GM18508 (cell line): Measurements from ENCODE around the gene MICB.
"Not testable (repeated sequence)": the region's sequence is repeated elsewhere in the genome, so short reads cannot be mapped to it uniquely, and the experiment has no call there.

Experiments used
- ATAC-seq: cut with Tn5 transposase; IDR thresholded peaks from one replicate; pipeline ENCODE4 v1.9.1; 2021; ENCODE audit warnings: moderate number of reproducible peaks; ENCODE audit not compliant: insufficient read depth, unreplicated experiment

MICB gene

DNA sequence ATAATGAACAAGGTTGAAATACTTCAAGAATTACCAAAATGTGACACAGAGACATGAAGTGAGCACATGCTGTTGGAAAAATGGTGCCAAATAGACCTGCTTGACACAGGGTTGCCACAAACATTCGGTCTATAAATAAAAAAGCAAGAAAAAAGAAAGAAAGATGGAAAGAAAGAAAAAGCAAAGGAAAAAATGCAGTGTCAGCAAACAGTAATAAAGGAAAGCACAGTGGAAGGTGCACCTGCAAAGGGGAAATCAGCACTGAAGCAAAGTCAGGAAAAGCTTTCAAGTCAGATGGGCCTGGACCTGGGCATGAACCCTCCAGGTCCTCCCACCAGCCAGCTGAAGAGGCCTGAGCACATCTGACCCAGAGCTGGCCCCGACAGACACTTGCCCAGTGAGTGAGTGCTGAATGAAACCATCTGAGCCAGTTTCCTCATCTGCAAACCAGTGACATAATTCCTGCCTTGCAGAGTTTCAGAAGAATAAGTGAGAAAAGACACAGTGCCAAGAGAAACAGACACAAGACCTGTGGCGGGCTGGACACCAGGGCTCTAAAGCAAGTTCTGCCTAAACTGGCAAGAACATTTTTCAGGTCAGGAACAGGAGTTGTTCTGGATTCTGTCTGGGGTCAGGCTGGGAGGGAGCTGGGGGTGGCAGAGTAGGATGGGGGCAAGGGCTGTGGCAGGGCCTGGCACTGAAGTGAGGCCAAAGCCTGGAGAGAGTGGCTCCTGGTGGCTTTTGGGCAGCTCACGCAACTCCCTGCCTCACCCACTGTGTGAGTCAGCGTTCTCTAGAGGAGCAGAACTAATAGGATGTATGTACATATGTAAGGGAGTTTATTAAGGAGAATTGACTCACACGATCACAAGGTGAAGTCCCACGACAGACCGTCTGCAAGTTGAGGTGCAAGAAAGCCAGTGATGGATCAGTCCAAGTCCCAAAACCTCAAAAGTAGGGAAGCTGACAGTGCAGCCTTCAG is 23.9 kb upstream of the MICB start:
- ATAC-seq: no peak

DNA sequence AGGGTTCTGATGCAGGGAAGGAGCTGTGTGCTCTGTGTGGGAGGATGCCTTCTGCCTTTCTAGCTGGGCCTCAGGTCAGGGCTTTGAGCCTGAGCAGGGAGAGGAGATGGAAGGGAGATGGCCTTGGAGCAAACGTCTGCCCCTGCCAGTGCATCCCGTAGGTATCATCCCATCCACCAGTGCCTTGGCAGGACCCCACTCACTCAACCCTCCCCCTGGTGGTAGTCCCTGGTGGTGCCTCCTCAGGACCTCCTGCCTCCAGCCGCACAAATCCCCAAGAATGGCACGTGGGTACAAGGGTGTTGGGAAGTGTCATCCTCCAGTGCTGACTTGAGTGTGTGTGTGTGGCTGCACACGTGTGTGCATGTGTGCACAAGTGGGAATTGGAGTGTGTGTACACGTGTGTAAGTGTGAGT is 23.1 kb upstream of the MICB start:
- ATAC-seq: no peak

DNA sequence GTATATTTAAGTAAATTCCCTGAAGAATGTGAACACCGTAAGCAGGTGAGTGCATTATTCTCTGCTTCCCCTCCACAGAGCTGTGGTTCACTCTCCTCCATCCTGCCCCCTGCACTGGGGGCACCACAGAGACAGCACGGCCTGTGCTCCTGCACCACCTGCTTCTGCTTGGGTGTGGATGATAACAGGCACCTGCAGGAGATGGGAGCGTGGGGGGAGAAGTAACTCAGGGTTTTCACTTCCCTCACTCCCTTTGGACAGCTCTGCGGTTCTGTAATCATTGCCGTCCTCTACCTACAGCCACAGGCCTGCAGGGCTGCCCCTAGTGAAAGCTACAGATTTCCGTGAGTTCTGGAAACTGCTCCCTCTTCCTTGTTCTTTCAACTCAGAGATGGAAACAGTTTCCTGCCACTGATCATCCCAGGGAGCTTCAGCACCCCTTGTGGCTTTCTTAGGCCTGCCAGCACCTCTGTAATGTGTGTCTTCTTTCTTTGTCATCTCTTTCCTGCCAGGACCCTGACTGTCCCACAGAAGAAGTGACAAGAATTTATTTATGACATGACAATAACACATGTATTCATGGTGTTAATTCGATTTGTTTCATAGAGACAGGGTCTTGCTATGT is 21.3 kb upstream of the MICB start:
- no peak for ATAC-seq

DNA sequence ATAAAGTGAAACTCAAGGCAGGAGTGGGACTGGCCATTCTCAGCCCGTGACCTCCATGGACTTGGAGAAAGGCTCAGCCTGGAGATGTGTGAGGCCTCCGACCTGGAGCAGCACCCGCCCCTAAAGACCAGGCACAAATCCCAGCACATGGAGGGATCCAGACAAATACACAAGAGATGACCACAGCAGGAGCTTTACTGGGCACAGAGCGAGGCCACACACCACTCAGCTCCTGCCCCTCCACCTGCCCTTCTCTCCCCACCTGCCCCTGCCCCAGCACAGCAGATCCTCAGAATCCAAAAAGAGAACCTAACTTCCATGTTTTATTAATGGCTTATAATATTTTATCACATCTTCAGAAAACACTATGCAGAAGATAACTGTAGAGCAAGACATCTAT is 20.4 kb upstream of the MICB start:
- no peak for ATAC-seq

DNA sequence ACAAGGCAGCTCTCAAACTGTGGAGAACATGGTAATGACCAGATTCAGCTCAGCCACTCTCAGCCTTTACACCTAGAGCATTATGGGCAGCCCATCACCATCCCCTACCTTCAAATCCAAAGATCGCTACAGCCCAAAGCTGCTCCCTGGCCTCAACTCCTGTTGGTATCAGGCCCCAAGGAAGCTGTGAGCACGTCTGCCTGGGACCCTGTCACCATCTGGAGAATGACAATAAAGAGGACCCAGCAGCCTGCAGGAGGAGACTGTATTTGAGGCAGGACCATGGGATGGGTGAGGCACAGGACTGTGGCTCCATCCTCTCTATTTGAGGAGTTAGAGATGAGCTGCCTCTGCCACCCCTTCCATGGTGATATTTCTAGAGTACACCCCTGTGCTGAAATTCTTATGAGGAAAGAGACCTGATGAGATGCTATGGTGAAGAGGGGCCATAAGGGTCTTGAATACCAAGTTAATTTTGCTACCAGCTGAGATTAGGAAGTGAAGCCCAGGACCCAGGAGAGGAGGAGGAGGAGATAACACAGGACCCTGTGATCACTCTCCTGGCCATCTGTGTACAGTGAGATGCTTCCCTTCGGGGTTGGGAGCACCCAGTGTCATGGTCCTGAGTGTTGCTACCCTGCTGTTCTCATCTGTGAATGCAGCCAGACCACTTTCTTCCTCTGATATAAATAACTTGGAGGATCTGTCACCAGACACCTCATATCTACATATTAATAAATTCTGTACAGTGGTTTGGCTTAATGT is 19.6 kb upstream of the MICB start:
- no peak for ATAC-seq

DNA sequence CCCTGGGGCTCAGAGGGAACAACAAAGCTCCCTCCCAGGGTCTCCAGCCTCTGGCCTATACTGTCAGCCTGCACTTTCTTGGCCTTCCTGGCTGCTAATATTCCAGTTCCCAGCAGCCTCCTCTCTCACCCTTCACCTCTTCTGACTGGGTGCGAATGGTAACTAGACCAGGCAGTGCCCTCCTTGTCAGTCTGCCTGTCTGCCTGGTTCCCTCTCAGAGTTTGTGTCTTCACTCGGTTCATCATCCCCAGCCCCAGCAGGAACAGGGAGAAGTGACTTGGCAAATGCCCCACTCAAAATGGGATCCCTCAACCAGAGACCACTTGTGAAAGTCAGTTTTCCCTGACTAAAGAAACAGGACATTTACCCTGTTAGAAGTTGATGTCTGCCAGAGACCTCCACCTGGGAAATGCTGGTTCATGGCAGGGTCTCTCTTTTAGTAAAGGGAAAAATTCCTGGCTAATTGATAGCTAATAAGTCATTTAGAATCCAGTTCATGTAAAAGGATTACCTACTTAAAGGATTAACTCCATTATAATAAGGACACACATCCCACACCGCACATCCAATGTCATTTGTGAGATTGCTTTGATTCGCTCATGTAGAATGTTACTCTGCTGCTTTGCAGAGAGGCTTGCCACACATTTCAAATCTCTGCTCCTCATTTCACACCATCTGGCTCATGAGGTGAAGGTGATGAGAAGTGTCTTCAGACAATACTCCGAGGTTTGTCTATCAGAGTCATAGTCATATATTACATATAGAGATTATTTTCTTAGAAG is 18.6 kb upstream of the MICB start:
- ATAC-seq: no peak

DNA sequence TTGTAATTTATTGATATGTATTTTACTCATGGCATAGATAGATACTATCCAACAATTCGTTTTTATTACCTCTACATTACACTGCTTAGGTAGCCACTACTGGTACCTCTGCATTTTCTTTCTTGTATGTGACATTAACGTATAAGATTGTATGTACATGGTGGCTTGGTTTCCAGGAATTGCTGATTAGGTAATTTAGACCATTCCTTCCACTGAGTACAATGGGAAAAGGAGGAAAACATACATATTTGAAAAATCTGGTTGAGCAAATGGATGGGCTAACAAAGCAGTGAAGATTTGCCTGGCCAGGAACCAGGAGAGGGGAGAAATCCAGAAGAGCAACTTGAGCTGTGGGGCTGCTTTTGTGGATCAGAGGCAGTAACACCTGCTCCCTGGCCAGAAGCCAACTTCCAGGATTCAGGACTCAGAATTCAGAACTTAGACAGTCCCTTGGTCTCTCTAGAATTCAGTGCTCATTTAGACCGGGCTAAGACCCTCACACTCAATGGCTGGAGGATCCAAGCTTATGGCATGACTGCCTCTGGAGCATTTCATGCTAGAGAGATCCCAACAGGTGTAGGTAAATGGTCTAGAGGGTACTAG is 17.9 kb upstream of the MICB start:
- ATAC-seq: no peak

DNA sequence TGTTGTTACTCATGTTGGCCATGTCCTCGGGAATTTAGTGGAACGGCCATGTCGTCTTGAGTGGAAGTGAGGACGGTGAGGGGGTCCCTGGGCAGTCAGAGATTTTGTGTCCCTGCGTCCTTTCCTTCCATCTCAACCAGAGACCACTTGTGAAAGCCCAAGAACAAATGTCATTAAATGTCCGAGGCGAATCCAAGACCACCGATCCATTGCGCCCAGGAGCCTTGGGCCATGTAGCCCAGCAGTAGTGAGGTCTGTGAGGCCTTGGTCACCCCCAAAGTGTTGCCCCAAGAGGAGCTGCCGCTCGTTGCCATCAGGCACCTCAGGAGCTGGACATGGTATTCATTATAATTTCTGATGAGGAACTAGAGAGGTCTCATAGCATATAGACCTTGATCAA is 17.4 kb upstream of the MICB start:
- no peak for ATAC-seq

DNA sequence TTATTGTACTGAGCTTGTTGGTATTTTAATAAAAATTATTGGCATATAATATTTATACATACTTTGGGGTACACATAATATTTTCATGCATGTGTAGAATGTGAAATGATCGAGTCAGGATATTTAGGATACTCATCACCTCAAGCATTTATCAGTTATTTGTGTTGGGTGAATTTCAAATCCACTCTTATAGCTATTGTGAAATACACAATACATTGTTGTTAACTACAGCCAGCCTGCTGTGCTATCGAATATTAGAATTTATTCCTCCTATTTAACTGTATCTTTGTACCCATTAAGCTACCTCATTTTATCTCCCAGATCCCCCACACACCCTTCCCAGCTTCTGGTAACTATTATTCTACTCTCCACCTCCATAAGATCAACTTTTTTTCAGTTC is 14.6 kb upstream of the MICB start:
- no peak for ATAC-seq

DNA sequence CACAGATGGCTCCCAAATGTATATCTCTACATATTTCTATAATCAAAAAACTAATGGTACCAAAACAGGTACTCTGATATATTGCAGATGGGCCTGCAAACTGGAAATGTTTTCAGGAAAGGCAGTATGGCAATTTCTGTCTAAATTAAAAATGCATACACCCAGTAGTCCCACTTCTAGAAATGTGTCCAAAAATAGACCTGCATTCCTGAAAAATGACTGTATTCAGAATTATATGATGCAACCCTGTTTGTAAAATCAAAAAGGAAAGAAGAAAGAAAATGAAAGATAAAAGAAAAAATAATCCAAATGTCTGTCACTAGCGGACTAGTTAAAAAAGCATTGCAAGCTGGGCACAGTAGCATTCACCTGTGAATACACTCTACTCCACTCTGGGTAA is 12.9 kb upstream of the MICB start:
- no peak for ATAC-seq

DNA sequence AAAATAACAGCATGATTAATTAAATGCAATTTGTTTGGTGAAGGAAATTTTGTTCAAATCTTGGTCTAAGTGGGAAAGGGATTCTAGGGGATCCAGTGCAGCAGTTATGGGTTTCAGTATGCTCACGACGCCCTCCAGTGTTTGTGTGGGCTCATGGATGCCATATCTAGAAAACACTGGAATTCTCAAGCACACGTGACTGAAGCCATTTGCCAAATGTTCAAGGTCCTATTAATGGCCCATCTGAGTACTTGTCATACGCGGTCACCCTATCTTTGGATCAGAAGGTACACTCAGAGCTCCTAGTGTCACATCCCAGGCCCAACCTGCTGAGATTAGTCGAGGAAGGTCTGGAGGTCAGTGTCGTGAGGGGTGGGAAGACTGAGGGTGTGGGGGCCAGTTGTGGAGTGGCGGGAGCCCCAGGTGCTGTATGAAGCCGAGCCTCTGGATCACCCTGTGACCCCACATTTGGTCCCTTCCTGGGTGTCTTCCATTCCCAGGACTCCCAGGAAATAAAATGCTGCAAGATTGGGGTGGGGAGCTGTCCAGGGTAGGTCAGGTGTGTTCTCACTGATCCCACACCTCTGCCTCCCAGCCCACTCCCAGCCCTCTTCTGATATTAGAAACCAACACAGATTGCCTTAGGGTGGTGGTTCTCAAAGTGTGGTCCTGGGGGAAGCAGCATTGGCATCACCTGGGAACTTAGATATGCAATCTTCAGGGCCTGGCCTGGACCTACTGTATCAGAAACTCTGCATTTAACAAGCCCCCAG is 11.7 kb upstream of the MICB start:
- not testable (repeated sequence) for ATAC-seq

DNA sequence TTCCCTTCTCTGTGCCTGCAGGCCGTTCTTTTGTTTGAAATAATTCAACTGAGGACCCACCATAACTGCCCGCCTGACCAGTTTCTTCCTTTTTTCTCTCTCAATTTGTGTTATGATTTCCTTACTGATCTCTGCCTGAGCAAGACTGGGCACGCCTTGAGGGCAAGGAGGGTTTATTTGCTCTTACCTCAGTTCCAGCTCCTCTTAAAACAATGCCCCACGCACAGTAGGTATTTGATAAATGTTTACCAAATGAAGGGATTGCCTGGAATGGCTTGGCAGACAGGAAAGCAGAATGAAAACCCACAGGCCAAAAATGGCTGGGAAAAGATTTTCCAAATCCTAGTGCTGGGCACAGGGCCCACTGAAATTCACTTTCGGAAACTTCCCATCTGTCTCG is 10.3 kb upstream of the MICB start:
- ATAC-seq: not testable (repeated sequence)

DNA sequence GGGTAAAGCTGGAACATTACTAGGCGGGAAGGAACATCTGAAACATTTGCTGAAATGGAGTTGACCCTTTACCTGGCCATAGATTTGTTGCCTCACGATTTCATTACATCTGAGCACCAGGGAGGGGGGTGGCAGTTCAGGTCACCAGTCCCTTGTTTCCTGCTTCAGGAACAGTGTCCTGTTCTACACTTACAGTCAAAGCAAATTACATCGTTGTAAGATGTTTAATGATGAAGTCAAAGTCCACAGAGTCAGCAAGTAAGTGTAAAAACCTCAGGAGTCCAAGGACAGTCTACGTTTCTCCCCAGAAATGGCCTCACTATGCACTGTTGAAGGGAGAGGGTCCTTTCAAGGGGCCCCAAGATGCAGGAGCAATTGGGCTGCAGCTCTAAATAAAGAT is 8.9 kb upstream of the MICB start:
- ATAC-seq: no peak

DNA sequence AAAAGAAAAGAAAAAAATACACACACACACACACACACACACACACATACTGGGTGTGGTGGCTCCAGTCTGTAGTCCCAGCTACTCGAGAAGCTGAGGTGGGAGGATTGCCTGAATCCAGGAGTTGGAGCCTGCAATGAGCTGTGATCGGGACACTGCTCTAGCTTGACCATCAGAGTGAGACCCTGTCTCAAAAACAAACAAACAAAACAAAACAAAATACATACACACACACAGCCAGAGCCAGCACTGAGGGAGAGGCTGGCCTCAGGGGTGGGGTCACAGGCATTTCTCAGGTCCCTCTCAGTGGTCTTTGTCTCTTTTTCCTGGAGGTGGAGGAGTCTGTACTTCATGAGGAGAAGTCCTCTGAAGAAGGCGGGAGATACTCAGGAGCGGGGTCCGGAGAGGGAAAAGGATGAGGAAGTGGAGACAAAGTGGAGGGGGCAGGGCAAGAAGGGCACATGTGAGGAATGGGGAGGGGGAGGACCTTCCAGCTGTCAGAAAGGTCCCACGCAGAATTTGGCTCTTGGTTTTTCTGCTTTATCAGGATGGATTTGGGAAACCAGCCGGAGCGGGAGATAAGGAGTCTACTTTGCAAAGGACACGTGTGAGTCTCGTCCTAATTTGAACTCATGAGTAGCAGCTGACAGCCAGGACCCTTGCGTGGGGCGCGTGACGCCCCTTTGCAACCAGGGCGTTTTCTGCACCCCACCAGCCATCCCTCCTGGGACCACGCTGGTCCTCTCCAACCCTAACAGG is 7.7 kb upstream of the MICB start:
- no peak for ATAC-seq

DNA sequence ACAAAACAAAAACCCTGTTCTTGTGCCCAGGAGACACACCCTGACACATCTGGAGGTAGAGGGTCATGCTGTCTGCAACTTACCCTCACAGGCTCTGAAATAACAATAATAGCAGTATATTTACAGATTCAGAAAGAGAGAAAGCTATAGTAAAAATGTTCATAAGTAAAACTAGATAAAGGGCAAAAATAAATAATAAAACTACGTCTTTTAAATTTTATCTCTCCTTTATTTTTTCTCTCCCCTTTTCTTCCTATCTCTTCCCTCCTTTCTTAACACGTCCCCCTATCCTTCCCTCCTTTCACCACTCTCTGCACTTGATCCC is 4.4 kb upstream of the MICB start:
- not testable (repeated sequence) for ATAC-seq

DNA sequence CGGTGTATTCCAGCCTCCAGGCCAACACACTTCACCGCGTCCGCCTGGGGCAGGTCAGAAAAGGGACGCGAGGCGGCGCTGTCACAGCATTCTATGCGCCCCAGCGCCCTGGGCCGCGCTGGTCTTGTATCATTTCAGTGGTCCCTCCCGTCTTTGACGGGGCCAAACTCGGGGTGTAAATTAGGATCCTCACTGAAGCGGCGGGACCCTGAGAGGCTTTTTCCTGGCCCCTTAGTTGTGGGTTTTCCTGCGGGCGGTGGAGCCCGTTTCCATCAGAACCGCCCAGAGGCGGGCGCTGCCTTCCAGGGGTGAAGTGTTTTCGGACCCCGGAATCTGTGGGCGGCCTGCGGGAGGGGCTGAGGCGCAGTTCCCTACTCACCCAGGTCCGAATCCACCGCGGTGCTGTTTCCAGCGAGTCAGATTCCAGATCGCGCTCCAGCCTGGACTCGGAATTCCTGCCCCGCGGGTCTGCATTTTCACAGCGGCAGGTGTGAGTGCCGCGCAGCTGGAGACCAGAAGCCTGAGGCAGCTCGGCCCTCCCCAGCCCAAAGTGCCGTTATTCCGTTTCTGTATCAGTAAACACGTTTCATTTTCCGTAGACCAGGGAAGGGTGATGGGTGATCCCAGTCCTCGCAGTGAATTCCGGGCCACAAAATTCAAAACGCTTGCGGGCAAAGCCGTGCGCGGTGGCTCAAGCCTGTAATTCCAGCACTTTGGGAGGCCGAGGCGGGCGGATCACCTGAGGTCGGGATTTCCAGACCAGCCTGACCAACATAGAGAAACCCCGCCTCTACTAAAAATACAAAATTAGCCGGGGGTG is 3.9 kb upstream of the MICB start:
- ATAC-seq: no peak

DNA sequence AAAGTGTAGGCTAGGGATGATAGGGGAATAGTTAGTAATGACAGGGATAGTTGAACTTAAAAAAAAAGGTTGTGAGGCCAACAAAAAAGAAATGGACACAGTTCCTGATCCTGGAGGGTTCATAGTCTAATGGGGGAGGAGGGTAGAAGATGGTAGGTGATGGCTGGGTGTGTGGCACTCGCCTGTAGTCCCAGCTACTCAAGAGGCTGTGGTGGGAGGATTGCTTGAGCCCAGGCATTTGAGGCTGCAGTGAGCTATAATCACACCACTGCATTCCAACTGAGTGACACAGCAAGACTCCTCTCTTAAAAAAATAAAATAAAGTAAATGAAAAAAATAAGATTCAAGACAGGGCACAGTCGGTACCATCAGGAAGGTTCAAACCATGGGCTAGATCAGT is 2.4 kb upstream of the MICB start:
- no peak for ATAC-seq

DNA sequence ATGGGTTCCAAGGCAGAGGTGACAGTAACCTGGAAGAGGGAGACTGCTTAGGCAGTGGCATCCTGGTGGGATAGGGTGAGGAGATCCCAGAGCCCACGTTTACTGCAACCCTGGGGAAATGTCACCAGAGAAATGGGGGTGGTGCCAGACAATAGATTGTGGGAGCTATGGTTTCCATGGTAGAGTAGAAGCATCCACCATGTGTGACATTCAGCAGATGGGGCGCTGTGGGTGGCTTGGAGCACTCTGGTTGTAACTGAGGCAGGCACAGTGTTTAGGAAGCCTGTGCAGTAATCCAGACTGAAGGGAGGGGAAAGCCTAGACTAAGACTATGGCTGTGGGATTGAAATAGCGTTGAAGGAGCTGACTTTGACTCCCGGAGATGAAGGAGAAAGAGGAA is 1.1 kb upstream of the MICB start:
- ATAC-seq: not testable (repeated sequence)
